Mucosa of descending colon (tissue), 3 donors: Measurements from ENCODE around the gene HORMAD2. TPM values are rescaled to one million over a fixed set of nuclear protein-coding genes. Genes with fewer than 3 reads are reported as not detected.

Experiments used
- ATAC-seq: fragments of 200-7000 bp; cut with Tn5 transposase; one replicate; pipeline ENCODE4 v1.9.1; 2020; ENCODE audit warnings: mild to moderate bottlenecking, moderate library complexity
- DNase-seq, 3 donors: peaks; one replicate each; pipeline ENCODE4 v3.0.0-alpha.2; 2020
- H3K36me3 ChIP-seq: fragments of 200-600 bp; one replicate; pipeline ENCODE4 v1.8.0; 2021; ENCODE audit warnings: low read depth, mild to moderate bottlenecking
- H3K4me1 ChIP-seq: fragments of 200-600 bp; one replicate; pipeline ENCODE4 v1.8.0; 2021; ENCODE audit warnings: low read depth, mild to moderate bottlenecking
- H3K4me3 ChIP-seq: fragments of 200-600 bp; one replicate; pipeline ENCODE4 v1.8.0; 2021; ENCODE audit warnings: mild to moderate bottlenecking
- H3K9me3 ChIP-seq: fragments of 200-600 bp; one replicate; pipeline ENCODE4 v1.8.0; 2021; ENCODE audit warnings: mild to moderate bottlenecking
- CTCF ChIP-seq: fragments of 200-600 bp; IDR thresholded peaks from one replicate; pipeline ENCODE4 v1.8.0; 2022; ENCODE audit warnings: antibody characterized with exemption, mild to moderate bottlenecking
- intact Hi-C, 2 donors: fragments of 100-400 bp; cut with DNase I in 1 of 2; cut with micrococcal nuclease in 1 of 2; formaldehyde crosslinking; loops; one replicate each; pipeline versions ENCODE4 v1.11.0 to v1.11.1; 2022; cut with DNase I, micrococcal nuclease
- total RNA-seq, 3 donors: library from RNA; stranded (reverse); fragmentation: NEBNext Ultra II Directional in 2 of 3; extraction: Animal tissue kit (Norgen Biotek cat#: 25700) in 2 of 3; gene quantifications; one replicate each; pipeline versions ENCODE4 v1.2.1 to v1.2.4, GENCODE V29; 2021 to 2023
- donor health status: DM: no; HTN: no; CAD: no; lungs with moderate emphysema.
- donor health status: DM: no; HTN: no; CAD: no.
- donor health status: DM: no; HTN: yes; CAD: no.

The HORMAD2 gene
- total RNA-seq, 3 donors from 2014 or later = not detected

GRCh38 chr22:30073743-30074142 lies 6.5 kb upstream of the HORMAD2 start:
- Histone ChIP-seq H3K4me1 (no peaks in the 10 kb centered on the region), H3K9me3 (no peaks in the 10 kb centered on the region), H3K4me3 (no peak overlapping the region), H3K36me3 (no peaks in the 10 kb centered on the region)
- no peak for ATAC-seq
- intact Hi-C loops = no loop called here
- DNase-seq = no peak
- TF ChIP-seq CTCF = no peak

- H3K36me3 ChIP-seq = no peaks in the 10 kb centered on the region
- no peaks in the 10 kb centered on the region for H3K9me3 ChIP-seq
- no peak for DNase-seq
- intact Hi-C loops = no loop called here
- ATAC-seq = no peak
- no peak for TF ChIP-seq CTCF
- H3K4me3 ChIP-seq = no peak overlapping the region
- H3K4me1 ChIP-seq = no peaks in the 10 kb centered on the region
Measured at GRCh38 chr22:30074147-30074546, 6.1 kb upstream of the HORMAD2 start.

GRCh38 chr22:30074994-30075393 lies 5.3 kb upstream of the HORMAD2 start:
- DNase-seq = no peak
- no peak for TF ChIP-seq CTCF
- no peak for ATAC-seq
- H3K36me3 ChIP-seq = no peaks in the 10 kb centered on the region
- no peak overlapping the region for H3K4me3 ChIP-seq
- intact Hi-C loops = no loop called here
- no peaks in the 10 kb centered on the region for H3K9me3 ChIP-seq
- H3K4me1 ChIP-seq = no peaks in the 10 kb centered on the region

- DNase-seq (no peak), ATAC-seq (no peak)
- H3K36me3 ChIP-seq = no peaks in the 10 kb centered on the region
- H3K4me1 ChIP-seq = no peaks in the 10 kb centered on the region
- no peak for TF ChIP-seq CTCF
- H3K4me3 ChIP-seq = no peak overlapping the region
- intact Hi-C loops = no loop called here
- no peaks in the 10 kb centered on the region for H3K9me3 ChIP-seq
Measured at GRCh38 chr22:30077279-30077880, 2.9 kb upstream of the HORMAD2 start.

GRCh38 chr22:30078320-30079311 lies 1.6 kb upstream of the HORMAD2 start:
- DNase-seq = no peak
- no peak for TF ChIP-seq CTCF
- H3K9me3 ChIP-seq = no peaks in the 10 kb centered on the region
- H3K4me3 ChIP-seq = no peak overlapping the region
- ATAC-seq = peak; percentile 22
- intact Hi-C loops = no loop called here
- H3K36me3 ChIP-seq = no peaks in the 10 kb centered on the region
- H3K4me1 ChIP-seq = no peaks in the 10 kb centered on the region
